DOHH2 (cell line): Measurements from ENCODE around the gene SCAF1.

Experiments
- H3F3A ChIP-seq: fragments of 200-600 bp; sonication (generic), shearing (Covaris generic); 2 replicates; pipeline ENCODE4 v1.6.0; 2016; ENCODE audit warnings: antibody characterized with exemption, mild to moderate bottlenecking; ENCODE audit not compliant: control insufficient read depth, insufficient read depth
- H3K27ac ChIP-seq: fragments of 200-600 bp; sonication (generic); 2 replicates; pipeline ENCODE4 v1.5.1; 2014; ENCODE audit warnings: low read depth, mild to moderate bottlenecking, low read length, moderate library complexity
- H3K27me3 ChIP-seq: fragments of 200-600 bp; sonication (generic); 2 replicates; pipeline ENCODE4 v1.6.1; 2014; ENCODE audit warnings: mild to moderate bottlenecking, low read length, mixed read lengths; ENCODE audit not compliant: control insufficient read depth
- H3K36me3 ChIP-seq: fragments of 200-600 bp; sonication (generic); 2 replicates; pipeline ENCODE4 v1.6.1; 2014; ENCODE audit warnings: mild to moderate bottlenecking, low read length, moderate library complexity, mixed read lengths; ENCODE audit not compliant: control insufficient read depth
- H3K4me1 ChIP-seq: fragments of 200-600 bp; sonication (generic); 2 replicates; pipeline ENCODE4 v1.6.1; 2014; ENCODE audit warnings: mild to moderate bottlenecking, low read length, mixed read lengths; ENCODE audit not compliant: control insufficient read depth
- H3K4me2 ChIP-seq: fragments of 200-600 bp; sonication (generic); 2 replicates; pipeline ENCODE4 v1.6.0; 2014; ENCODE audit warnings: mild to moderate bottlenecking, low read length, moderate library complexity
- H3K4me3 ChIP-seq: fragments of 200-600 bp; sonication (generic); 2 replicates; pipeline ENCODE4 v1.5.1; 2014; ENCODE audit warnings: mild to moderate bottlenecking, low read length, mixed read lengths
- H3K79me2 ChIP-seq: fragments of 200-600 bp; sonication (generic); 2 replicates; pipeline ENCODE4 v1.6.1; 2014; ENCODE audit warnings: mild to moderate bottlenecking, low read length, mixed read lengths; ENCODE audit not compliant: control insufficient read depth
- H3K9me2 ChIP-seq: fragments of 200-600 bp; sonication (generic); replicated peaks from 2 replicates; pipeline ENCODE4 v1.6.1; 2014; ENCODE audit warnings: mild to moderate bottlenecking, low read length, mixed read lengths; ENCODE audit not compliant: control insufficient read depth
- H3K9me3 ChIP-seq: fragments of 200-600 bp; sonication (generic); 2 replicates; pipeline ENCODE4 v1.6.1; 2014; ENCODE audit warnings: antibody characterized with exemption, low read length, mixed read lengths; ENCODE audit not compliant: control insufficient read depth, insufficient read depth
- H4K20me1 ChIP-seq: fragments of 200-600 bp; sonication (generic); 2 replicates; pipeline ENCODE4 v1.6.0; 2014; ENCODE audit warnings: low read depth, mild to moderate bottlenecking, antibody characterized with exemption, low read length, moderate library complexity; ENCODE audit not compliant: control insufficient read depth, insufficient read depth
- CTCF ChIP-seq: fragments of 200-600 bp; sonication (generic); IDR thresholded peaks from one replicate; pipeline ENCODE4 v1.5.1; 2014; ENCODE audit warnings: antibody characterized with exemption, mild to moderate bottlenecking, low read depth, low read length; ENCODE audit not compliant: poor library complexity, severe bottlenecking
- EZH2phosphoT487 ChIP-seq: fragments of 200-600 bp; sonication (generic); IDR thresholded peaks from 2 replicates; pipeline ENCODE4 v1.6.1; 2017; ENCODE audit warnings: borderline replicate concordance, mild to moderate bottlenecking, antibody characterized with exemption, low read length, moderate library complexity, mixed read lengths

The SCAF1 gene

DNA sequence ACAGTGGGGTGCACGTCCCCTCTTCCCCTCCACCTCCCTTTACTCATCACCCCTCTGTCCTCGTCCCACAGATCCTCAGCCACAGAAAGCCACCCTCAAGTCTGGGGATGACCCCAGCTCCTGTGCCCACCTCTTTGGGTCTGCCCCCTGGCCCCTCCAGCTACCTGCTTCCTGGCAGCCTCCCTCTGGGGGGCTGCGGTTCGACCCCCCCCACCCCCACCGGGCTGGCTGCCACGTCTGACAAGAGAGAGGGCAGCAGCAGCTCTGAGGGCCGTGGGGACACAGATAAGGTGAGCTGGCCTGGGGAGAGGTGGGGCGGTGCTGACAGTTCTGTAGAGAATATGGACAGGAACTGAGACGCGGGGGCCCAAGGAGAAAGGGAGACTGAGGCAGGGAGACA is 12.6 kb downstream of the SCAF1 start:
- Histone ChIP-seq H4K20me1 (no peaks in the 10 kb centered on the region), H3K4me3 (no peak overlapping the region), H3K36me3 (peaks cover 78% of the 10 kb centered on the region), H3K4me1 (no peaks in the 10 kb centered on the region), H3K27ac (no peak overlapping the region), H3K79me2 (peaks cover 8% of the 10 kb centered on the region; the same call in 1 of the 2 replicates), H3K27me3 (no peaks in the 10 kb centered on the region), H3F3A (no peaks in the 10 kb centered on the region), H3K9me3 (no peaks in the 10 kb centered on the region), H3K4me2 (no peak overlapping the region), H3K9me2 (no peaks in the 10 kb centered on the region)
- no peak for TF ChIP-seq EZH2phosphoT487

DNA sequence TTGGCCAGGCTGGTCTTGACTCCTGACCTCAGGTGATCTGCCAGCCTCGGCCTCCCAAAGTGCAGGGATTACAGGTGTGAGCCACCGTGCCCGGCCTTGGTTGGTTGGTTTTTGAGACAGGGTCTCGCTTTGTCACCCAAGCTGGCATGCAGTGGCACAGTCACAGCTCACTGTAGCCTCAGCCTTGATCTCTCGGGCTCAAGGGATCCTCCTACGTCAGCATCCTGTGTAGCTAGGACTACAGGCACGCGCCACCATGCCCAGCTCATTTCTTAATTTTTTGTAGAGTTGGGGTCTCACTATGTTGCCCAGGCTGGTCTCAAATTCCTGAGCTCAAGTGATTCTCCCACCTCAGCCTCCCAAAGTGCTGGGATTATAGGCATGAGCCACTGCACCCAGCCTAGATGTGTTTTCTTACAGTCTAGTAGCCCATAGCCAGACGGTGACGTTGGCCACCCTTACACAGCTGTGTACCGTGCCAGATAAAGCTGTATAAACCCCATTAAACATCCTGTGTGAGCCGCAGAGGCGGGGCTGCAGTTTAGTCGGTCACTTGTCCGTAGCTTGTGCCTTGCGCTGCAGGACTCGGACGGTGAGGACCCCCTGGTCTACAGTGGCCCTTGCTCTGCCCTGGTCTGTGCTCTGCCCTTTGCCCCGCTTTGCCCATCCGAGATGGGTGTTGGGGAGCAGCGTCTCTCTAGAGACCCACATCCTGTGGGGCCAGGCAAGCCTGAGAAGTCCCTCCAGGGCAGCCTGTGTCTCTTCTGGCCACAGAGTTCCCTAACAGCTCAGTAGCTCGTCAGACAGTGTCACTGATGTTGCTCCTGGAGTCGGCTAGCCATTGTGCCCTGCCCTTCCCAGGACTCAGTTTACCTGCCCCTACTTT is 13.8 kb downstream of the SCAF1 start:
- H3K4me2 ChIP-seq = no peak overlapping the region
- H3K9me2 ChIP-seq = no peaks in the 10 kb centered on the region
- H3K4me3 ChIP-seq = no peak overlapping the region
- H3K27ac ChIP-seq = no peak overlapping the region
- no peaks in the 10 kb centered on the region for H3K9me3 ChIP-seq
- H3K36me3 ChIP-seq = peaks cover 79% of the 10 kb centered on the region
- H3F3A ChIP-seq = peaks cover 5% of the 10 kb centered on the region
- H3K4me1 ChIP-seq = no peaks in the 10 kb centered on the region
- no peaks in the 10 kb centered on the region for H3K27me3 ChIP-seq
- H4K20me1 ChIP-seq = no peaks in the 10 kb centered on the region
- TF ChIP-seq CTCF (no peak), EZH2phosphoT487 (no peak)
- H3K79me2 ChIP-seq = no peaks in the 10 kb centered on the region

DNA sequence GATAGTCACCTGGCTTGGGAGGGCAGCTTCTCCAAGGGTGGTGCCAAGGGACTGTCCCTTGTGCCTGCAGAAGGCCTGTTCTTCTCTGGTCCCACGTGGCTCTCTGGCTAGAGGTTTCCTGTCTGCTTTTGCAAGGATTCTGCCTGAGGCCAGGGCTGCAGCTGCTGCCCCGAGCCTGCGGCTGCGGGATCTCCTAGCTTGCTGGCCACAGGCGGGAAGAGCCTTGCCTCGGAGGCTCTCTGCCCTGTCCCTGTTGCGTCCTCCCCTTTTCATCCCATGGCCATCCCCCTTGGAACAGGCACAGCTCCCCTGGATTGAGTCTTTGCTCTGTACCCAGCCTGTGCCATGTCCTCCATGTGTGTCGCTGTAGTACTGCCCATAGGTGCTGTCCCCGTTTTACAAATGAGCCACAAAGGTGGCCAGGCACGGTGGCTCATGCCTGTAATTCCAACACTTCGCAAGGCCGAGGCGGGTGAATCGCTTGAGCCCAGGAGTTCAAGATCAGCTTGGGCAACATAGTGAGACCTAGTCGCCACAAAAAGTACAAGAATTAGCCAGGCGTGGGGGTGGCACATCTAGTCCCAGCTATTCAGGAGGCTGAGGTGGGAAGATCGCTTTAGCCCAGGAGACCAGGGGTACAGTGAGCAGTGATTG is 14.6 kb downstream of the SCAF1 start:
- Histone ChIP-seq H3K79me2 (no peaks in the 10 kb centered on the region), H3K9me3 (no peaks in the 10 kb centered on the region), H3K4me1 (no peaks in the 10 kb centered on the region), H3K27me3 (no peaks in the 10 kb centered on the region), H3K9me2 (no peaks in the 10 kb centered on the region), H4K20me1 (no peaks in the 10 kb centered on the region), H3K4me3 (no peak overlapping the region), H3K4me2 (no peak overlapping the region), H3K36me3 (peaks cover 81% of the 10 kb centered on the region), H3K27ac (no peak overlapping the region), H3F3A (peaks cover 7% of the 10 kb centered on the region)
- TF ChIP-seq CTCF (no peak), EZH2phosphoT487 (no peak)
